HCT116 (cell line): ENCODE data around the gene CACNA1C. TPM values are rescaled to one million over a fixed set of nuclear protein-coding genes. Genes with fewer than 3 reads are reported as not detected.

Experiments used
- ATAC-seq: fragments of 200-7000 bp; cut with Tn5 transposase; 2 replicates; pipeline ENCODE4 v1.9.1; 2020; ENCODE audit warnings: mild to moderate bottlenecking, moderate library complexity
- BruUV-seq: library from RNA; stranded (reverse); fragments of 400-500 nt; replicated peaks from 2 replicates; lab custom pipeline; 2021; lab: Mats Ljungman, UMichigan
- CTCF ChIA-PET: fragments of 300-600 bp; sonication (Branson Sonifier 250); formaldehyde crosslinking; loops from one replicate; lab custom pipeline; 2021; ENCODE audit warnings: antibody characterized with exemption; lab: Charles Lee
- POLR2A ChIA-PET: fragments of 300-600, 350-600 bp; sonication (Branson Sonifier 250); formaldehyde crosslinking; loops from one replicate; lab custom pipeline; 2021; ENCODE audit warnings: antibody characterized with exemption; lab: Charles Lee
- RAD21 ChIA-PET, 2 experiments: fragments of 300-600 bp; sonication (Branson Sonifier 250); formaldehyde crosslinking; loops; one replicate each; lab custom pipeline; 2023; ENCODE audit warnings: low total read pairs in 2 of 2; ENCODE audit not compliant: uncharacterized antibody in 2 of 2, unreplicated experiment in 2 of 2, low non-redundant PET in 1 of 2; lab: Charles Lee
- DNase-seq: peaks from one replicate; pipeline ENCODE4 v3.0.0-alpha.2; 2010; ENCODE audit warnings: low read depth, low spot score
- H2AFZ ChIP-seq: fragments of 200-600 bp; shearing (Covaris generic), sonication (generic); 2 replicates; pipeline ENCODE4 v1.6.1; 2017; ENCODE audit warnings: low read depth, mixed run types, mixed read lengths, antibody characterized with exemption, low read length; ENCODE audit not compliant: poor library complexity, severe bottlenecking
- H3K27ac ChIP-seq: 2 replicates; pipeline ENCODE4 v1.5.1; 2012; ENCODE audit warnings: low read depth, low read length
- H3K27me3 ChIP-seq: fragments of 200-600 bp; sonication (generic); 2 replicates; pipeline ENCODE4 v1.6.1; 2016; ENCODE audit warnings: mixed run types, low read length, mixed read lengths; ENCODE audit not compliant: insufficient read depth
- H3K36me3 ChIP-seq, 2 experiments: fragments of 200-500 bp in 1 of 2; fragments of 200-600 bp in 1 of 2; sonication (Bioruptor generic) in 1 of 2; sonication (generic) in 1 of 2; 2 replicates each; pipeline versions ENCODE4 v1.5.1 to v1.6.1; 2014 to 2016; ENCODE audit warnings: low read length in 2 of 2, inconsistent platforms in 1 of 2, mixed read lengths in 1 of 2, mixed run types in 1 of 2; ENCODE audit not compliant: insufficient read depth in 2 of 2, control insufficient read depth in 1 of 2
- H3K4me1 ChIP-seq, 2 experiments: fragments of 200-600 bp in 1 of 2; sonication (generic) in 1 of 2; 2 replicates each; pipeline versions ENCODE4 v1.5.1 to v1.6.1; 2012 to 2017; ENCODE audit warnings: low read length in 2 of 2, inconsistent platforms in 1 of 2, mild to moderate bottlenecking in 1 of 2, mixed read lengths in 1 of 2, mixed run types in 1 of 2, moderate library complexity in 1 of 2; ENCODE audit not compliant: insufficient read depth in 2 of 2, control insufficient read depth in 1 of 2
- H3K4me2 ChIP-seq: fragments of 200-600 bp; sonication (generic); 2 replicates; pipeline ENCODE4 v1.6.1; 2017; ENCODE audit warnings: mixed run types, low read length, mixed read lengths
- H3K4me3 ChIP-seq, 2 experiments: fragments of 200-600 bp in 1 of 2; sonication (generic) in 1 of 2; replicated peaks in 1 of 2; 2 replicates each; pipeline ENCODE4 v1.5.1; 2011 to 2016; ENCODE audit warnings: low read length in 2 of 2, control low read depth in 1 of 2, low read depth in 1 of 2, mild to moderate bottlenecking in 1 of 2, mixed read lengths in 1 of 2, mixed run types in 1 of 2
- H3K79me2 ChIP-seq: fragments of 200-600 bp; sonication (generic); 2 replicates; pipeline ENCODE4 v1.6.1; 2017; ENCODE audit warnings: mild to moderate bottlenecking, mixed run types, low read length, moderate library complexity, mixed read lengths; ENCODE audit not compliant: insufficient read depth
- H3K9ac ChIP-seq: fragments of 200-600 bp; sonication (generic); 2 replicates; pipeline ENCODE4 v1.6.1; 2016; ENCODE audit warnings: low read length, mixed read lengths
- H3K9me2 ChIP-seq: fragments of 200-600 bp; sonication (generic), shearing (Covaris generic); 2 replicates; pipeline ENCODE4 v1.6.1; 2017; ENCODE audit warnings: mixed run types, mild to moderate bottlenecking, moderate library complexity; ENCODE audit not compliant: insufficient read depth
- H3K9me3 ChIP-seq, 2 experiments: fragments of 200-500 bp in 1 of 2; fragments of 200-600 bp in 1 of 2; sonication (Bioruptor generic) in 1 of 2; sonication (generic) in 1 of 2; 2 replicates each; pipeline ENCODE4 v1.6.1; 2014 to 2017; ENCODE audit warnings: low read length in 2 of 2, mixed read lengths in 2 of 2, inconsistent platforms in 1 of 2, low read depth in 1 of 2, mild to moderate bottlenecking in 1 of 2, mixed run types in 1 of 2, moderate library complexity in 1 of 2; ENCODE audit not compliant: control insufficient read depth in 1 of 2, insufficient read depth in 1 of 2
- H4K20me1 ChIP-seq: fragments of 200-600 bp; sonication (generic), shearing (Covaris generic); 2 replicates; pipeline ENCODE4 v1.6.1; 2017; ENCODE audit warnings: mixed run types, mild to moderate bottlenecking, moderate library complexity; ENCODE audit not compliant: insufficient read depth
- CBX3 ChIP-seq: IDR thresholded peaks from 2 replicates; pipeline ENCODE4 v1.6.1; 2012; ENCODE audit warnings: low read depth
- CEBPB ChIP-seq: IDR thresholded peaks from 2 replicates; pipeline ENCODE4 v1.6.1; 2012; ENCODE audit warnings: low read depth
- CTCF ChIP-seq, 3 experiments: fragments of 200-600 bp in 1 of 3; sonication (generic) in 1 of 3; IDR thresholded peaks in 2 of 3; conservative IDR thresholded peaks in 1 of 3; 2 replicates each; pipeline ENCODE4 v1.5.1; 2012 to 2017; ENCODE audit warnings: low read depth in 2 of 3, low read length in 2 of 3, antibody characterized with exemption in 1 of 3, borderline replicate concordance in 1 of 3, control low read depth in 1 of 3, mild to moderate bottlenecking in 1 of 3, mixed read lengths in 1 of 3, mixed run types in 1 of 3, moderate library complexity in 1 of 3; ENCODE audit not compliant: insufficient read depth in 1 of 3
- EGR1 ChIP-seq: IDR thresholded peaks from 2 replicates; pipeline ENCODE4 v1.6.1; 2012; ENCODE audit warnings: low read depth
- EZH2phosphoT487 ChIP-seq: fragments of 200-600 bp; IDR thresholded peaks from 2 replicates; pipeline ENCODE4 v1.6.1; 2018; ENCODE audit warnings: antibody characterized with exemption, borderline replicate concordance
- FOSL1 ChIP-seq: IDR thresholded peaks from 2 replicates; pipeline ENCODE4 v1.6.1; 2012; ENCODE audit warnings: low read depth
- JUND ChIP-seq: IDR thresholded peaks from 2 replicates; pipeline ENCODE4 v1.6.1; 2012
- POLR2A ChIP-seq: IDR thresholded peaks from 2 replicates; pipeline ENCODE4 v1.7.0; 2011; ENCODE audit warnings: borderline replicate concordance; ENCODE audit not compliant: insufficient read depth, insufficient read length; ENCODE audit errors: extremely low read depth
- RAD21 ChIP-seq: IDR thresholded peaks from 2 replicates; pipeline ENCODE4 v1.6.1; 2012; ENCODE audit warnings: low read depth, mild to moderate bottlenecking
- SP1 ChIP-seq: IDR thresholded peaks from 2 replicates; pipeline ENCODE4 v1.6.1; 2012; ENCODE audit warnings: low read depth
- SRF ChIP-seq: IDR thresholded peaks from 2 replicates; pipeline ENCODE4 v1.6.1; 2012; ENCODE audit warnings: low read depth
- YY1 ChIP-seq: IDR thresholded peaks from 2 replicates; pipeline ENCODE4 v1.6.1; 2011; ENCODE audit warnings: low read length, low read depth, moderate library complexity, mild to moderate bottlenecking; ENCODE audit not compliant: insufficient replicate concordance; ENCODE audit errors: extremely low read depth
- ZFX ChIP-seq: fragments of 450-650 bp; IDR thresholded peaks from 2 replicates; pipeline ENCODE4 v1.6.1; 2017
- intact Hi-C: fragments of 100-400 bp; cut with micrococcal nuclease; formaldehyde crosslinking; loops from 2 replicates; pipeline ENCODE4 v1.10.0; 2022
- total RNA-seq: library from RNA; stranded (reverse); gene quantifications from one replicate; pipeline ENCODE4 v1.2.1, GENCODE V29; 2021; ENCODE audit not compliant: unreplicated experiment
- TF ChIP-seq, protein P1 (sequence below): IDR thresholded peaks from 2 replicates; pipeline ENCODE4 v1.6.1; 2012
- TF ChIP-seq, protein P2 (sequence below): IDR thresholded peaks from 2 replicates; pipeline ENCODE4 v1.6.1; 2012; ENCODE audit warnings: low read depth
- TF ChIP-seq, protein P3 (sequence below): IDR thresholded peaks from 2 replicates; pipeline ENCODE4 v1.6.1; 2012

Gene CACNA1C
- total RNA-seq, 1 experiment from 2014 or later = 0.05 TPM

DNA sequence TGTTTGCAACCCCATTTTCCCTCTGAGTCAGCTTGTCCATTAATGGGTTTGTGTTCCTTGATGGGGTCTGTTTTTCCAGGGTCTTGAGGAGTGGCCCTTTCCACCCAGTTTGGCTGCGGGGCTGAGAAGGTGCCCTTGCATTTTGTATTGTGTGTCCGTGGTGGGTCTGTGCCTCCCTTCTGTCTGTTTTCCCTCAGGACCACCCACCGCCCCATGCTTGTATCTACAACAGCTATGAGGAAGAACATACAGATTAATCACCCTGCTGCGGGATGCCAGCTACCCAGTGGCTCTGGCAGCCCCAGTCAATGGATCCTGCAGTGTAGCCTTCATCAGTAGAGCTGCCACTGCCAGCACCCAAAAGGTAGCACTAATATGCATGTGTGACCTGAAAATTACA lies 235.7 kb downstream of the CACNA1C start:
- Histone ChIP-seq H3K4me3 (no peak overlapping the region), H3K79me2 (no peaks in the 10 kb centered on the region)
- POLR2A ChIA-PET = no interaction called here

More for the DNA sequence above, 235.7 kb downstream of the CACNA1C start:
- intact Hi-C loops = loop anchor here (10.0 kb wide), 1 partner anchor 296 kb away; no protein-coding TSS in a partner anchor
- H3K9me2 ChIP-seq = no peaks in the 10 kb centered on the region
- no peak overlapping the region for H3K27ac ChIP-seq
- no peak overlapping the region for H3K9ac ChIP-seq
- no peak for DNase-seq
- RAD21 ChIA-PET = no interaction called here
- no peak overlapping the region for H3K4me2 ChIP-seq
- TF ChIP-seq RAD21 = no peak
- TF ChIP-seq EZH2phosphoT487 = no peak
- no peak for TF ChIP-seq CBX3
- no peak for TF ChIP-seq ZFX
- no peak for TF ChIP-seq POLR2A
- TF ChIP-seq, protein P1, sequence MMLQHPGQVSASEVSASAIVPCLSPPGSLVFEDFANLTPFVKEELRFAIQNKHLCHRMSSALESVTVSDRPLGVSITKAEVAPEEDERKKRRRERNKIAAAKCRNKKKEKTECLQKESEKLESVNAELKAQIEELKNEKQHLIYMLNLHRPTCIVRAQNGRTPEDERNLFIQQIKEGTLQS = no peak
- TF ChIP-seq FOSL1 = no peak
- TF ChIP-seq JUND = no peak
- TF ChIP-seq, protein P2, sequence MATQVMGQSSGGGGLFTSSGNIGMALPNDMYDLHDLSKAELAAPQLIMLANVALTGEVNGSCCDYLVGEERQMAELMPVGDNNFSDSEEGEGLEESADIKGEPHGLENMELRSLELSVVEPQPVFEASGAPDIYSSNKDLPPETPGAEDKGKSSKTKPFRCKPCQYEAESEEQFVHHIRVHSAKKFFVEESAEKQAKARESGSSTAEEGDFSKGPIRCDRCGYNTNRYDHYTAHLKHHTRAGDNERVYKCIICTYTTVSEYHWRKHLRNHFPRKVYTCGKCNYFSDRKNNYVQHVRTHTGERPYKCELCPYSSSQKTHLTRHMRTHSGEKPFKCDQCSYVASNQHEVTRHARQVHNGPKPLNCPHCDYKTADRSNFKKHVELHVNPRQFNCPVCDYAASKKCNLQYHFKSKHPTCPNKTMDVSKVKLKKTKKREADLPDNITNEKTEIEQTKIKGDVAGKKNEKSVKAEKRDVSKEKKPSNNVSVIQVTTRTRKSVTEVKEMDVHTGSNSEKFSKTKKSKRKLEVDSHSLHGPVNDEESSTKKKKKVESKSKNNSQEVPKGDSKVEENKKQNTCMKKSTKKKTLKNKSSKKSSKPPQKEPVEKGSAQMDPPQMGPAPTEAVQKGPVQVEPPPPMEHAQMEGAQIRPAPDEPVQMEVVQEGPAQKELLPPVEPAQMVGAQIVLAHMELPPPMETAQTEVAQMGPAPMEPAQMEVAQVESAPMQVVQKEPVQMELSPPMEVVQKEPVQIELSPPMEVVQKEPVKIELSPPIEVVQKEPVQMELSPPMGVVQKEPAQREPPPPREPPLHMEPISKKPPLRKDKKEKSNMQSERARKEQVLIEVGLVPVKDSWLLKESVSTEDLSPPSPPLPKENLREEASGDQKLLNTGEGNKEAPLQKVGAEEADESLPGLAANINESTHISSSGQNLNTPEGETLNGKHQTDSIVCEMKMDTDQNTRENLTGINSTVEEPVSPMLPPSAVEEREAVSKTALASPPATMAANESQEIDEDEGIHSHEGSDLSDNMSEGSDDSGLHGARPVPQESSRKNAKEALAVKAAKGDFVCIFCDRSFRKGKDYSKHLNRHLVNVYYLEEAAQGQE = no peak
- no peak for TF ChIP-seq SRF
- no peak for TF ChIP-seq SP1
- TF ChIP-seq CTCF (IDR thresholded peaks at IDR 0.05 in 2 of 3, conservative IDR thresholded peaks at IDR 0.05 in 1 of 3; ENCODE audit: borderline replicate concordance in 1 of 3, insufficient read depth in 1 of 3, low read depth in 2 of 3, low read length in 2 of 3) = no peak
- TF ChIP-seq, protein P3, sequence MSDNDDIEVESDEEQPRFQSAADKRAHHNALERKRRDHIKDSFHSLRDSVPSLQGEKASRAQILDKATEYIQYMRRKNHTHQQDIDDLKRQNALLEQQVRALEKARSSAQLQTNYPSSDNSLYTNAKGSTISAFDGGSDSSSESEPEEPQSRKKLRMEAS = no peak
- TF ChIP-seq CEBPB = no peak
- TF ChIP-seq EGR1 = no peak
- no peak for TF ChIP-seq YY1
- BruUV-seq = no TSS peak
- peaks cover 0 to 6% of the 10 kb centered on the region in 2 experiments; a peak in 1 of 4 replicates for H3K4me1 ChIP-seq
- no peaks in the 10 kb centered on the region for H3K27me3 ChIP-seq
- ATAC-seq = no peak
- no peaks in the 10 kb centered on the region for H3K9me3 ChIP-seq
- H2AFZ ChIP-seq = no peak overlapping the region
- H3K36me3 ChIP-seq = no peaks in the 10 kb centered on the region
- no peaks in the 10 kb centered on the region for H4K20me1 ChIP-seq
- CTCF ChIA-PET = interaction anchor here (0.7 to 1.3 kb wide), 3 partner anchors 72 to 294 kb away, joined by 3 read pairs; no protein-coding TSS in a partner anchor
